Nephron (organoid): ENCODE measurements around the gene CDH4.

Source experiments
- H3K27ac Mint-ChIP-seq, 3 experiments: 2 replicates each; pipeline ENCODE4 v1.8.0; 2020; ENCODE audit warnings: mixed read lengths in 3 of 3, mild to moderate bottlenecking in 2 of 3, moderate library complexity in 1 of 3
- H3K27me3 Mint-ChIP-seq: 2 replicates; pipeline ENCODE4 v1.8.0; 2021; ENCODE audit warnings: low read depth, mild to moderate bottlenecking, moderate library complexity, mixed read lengths
- H3K36me3 Mint-ChIP-seq: 2 replicates; pipeline ENCODE4 v1.8.0; 2020; ENCODE audit warnings: low read depth, mixed read lengths
- H3K4me1 Mint-ChIP-seq: 2 replicates; pipeline ENCODE4 v1.8.0; 2020; ENCODE audit warnings: mixed read lengths
- H3K4me3 Mint-ChIP-seq, 3 experiments: 2 replicates each; pipeline ENCODE4 v1.8.0; 2020; ENCODE audit warnings: mild to moderate bottlenecking in 3 of 3, mixed read lengths in 3 of 3, moderate library complexity in 2 of 3
- H3K9me3 Mint-ChIP-seq: 2 replicates; pipeline ENCODE4 v1.8.0; 2020; ENCODE audit warnings: mixed read lengths
- TF ChIP-seq, protein P1 (sequence below), 3 experiments: fragments of 200-600 bp; sonication (generic); IDR thresholded peaks; one replicate each; pipeline ENCODE4 v1.5.0; 2021; ENCODE audit warnings: antibody characterized with exemption in 3 of 3; ENCODE audit not compliant: unreplicated experiment in 3 of 3

Gene CDH4

DNA sequence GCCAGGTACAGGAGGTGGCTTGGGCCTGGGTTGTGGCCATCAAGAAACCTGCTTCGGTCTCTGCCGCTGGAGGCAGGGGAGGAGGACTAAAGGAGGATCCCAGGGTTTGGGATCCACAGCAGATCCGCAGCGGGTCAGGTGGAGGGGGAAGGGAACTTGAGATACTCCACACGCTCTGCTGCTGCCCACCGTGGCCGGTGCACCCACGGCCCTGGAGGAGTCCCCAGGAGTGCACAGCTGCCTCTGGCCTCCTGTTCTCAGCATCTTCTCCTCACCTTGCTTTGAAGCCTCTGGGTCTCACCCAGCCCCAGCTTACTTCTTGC is 286.8 kb downstream of the CDH4 start:
- Mint-ChIP-seq H3K36me3 (no peaks in the 10 kb centered on the region), H3K27me3 (peaks cover 17% of the 10 kb centered on the region), H3K4me3 (no peak overlapping the region), H3K27ac (no peak overlapping the region), H3K9me3 (no peaks in the 10 kb centered on the region), H3K4me1 (no peaks in the 10 kb centered on the region)
- TF ChIP-seq, protein P1, sequence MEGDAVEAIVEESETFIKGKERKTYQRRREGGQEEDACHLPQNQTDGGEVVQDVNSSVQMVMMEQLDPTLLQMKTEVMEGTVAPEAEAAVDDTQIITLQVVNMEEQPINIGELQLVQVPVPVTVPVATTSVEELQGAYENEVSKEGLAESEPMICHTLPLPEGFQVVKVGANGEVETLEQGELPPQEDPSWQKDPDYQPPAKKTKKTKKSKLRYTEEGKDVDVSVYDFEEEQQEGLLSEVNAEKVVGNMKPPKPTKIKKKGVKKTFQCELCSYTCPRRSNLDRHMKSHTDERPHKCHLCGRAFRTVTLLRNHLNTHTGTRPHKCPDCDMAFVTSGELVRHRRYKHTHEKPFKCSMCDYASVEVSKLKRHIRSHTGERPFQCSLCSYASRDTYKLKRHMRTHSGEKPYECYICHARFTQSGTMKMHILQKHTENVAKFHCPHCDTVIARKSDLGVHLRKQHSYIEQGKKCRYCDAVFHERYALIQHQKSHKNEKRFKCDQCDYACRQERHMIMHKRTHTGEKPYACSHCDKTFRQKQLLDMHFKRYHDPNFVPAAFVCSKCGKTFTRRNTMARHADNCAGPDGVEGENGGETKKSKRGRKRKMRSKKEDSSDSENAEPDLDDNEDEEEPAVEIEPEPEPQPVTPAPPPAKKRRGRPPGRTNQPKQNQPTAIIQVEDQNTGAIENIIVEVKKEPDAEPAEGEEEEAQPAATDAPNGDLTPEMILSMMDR (IDR thresholded peaks at IDR 0.05; ENCODE audit: unreplicated experiment in 3 of 3) = no peak

DNA sequence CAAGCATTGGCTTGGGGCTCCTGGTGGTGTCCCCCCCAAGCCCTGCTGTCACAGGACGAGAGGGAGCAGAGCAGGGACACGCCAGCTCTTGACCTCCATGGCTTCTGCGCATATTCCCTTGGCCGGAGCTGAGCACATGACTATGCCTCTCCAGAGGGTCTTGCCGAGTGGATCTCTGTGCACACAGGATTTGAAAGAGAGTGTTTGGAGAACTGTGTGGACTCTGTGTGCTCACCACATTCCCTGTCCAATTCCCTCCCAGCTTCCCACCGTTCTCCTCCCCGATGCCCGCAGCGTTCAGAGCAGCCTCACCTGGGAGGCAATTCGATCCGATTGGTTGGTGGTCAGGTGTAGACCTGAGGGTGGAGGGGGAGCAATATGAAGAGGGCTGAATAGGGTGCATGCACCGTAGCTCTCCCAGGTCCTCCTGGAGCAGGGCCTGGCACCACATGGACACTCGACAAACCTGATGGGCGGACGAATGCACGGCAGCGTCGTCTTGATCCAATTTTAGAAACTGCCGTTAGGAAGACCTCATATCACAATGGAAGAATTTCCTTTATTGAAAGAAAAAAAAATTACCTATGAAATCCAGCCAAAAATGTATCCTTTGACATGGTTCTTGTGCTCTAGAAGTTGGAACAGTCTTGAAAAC is 287.8 kb downstream of the CDH4 start:
- no peak overlapping the region for H3K4me3 Mint-ChIP-seq

DNA sequence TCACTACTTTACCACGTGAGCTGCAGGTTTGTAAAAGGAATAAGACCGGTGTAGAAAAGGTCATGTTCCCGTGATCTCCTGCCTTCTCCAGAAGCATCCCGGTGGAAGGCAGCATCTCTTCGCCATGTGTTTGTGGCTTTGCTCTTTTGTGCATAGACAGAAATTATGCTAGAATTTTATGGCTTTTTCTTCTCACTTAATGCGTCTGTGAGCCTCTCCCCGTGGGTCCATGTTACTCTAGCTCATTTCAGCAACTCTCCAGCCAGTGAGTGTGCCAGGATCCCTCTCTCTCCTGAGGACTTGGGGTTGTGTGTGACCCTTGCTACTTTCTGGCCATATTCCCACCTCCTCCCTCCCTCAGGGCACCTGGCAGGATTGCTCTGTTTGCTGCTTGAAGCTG is 289.5 kb downstream of the CDH4 start:
- peaks cover 23% of the 10 kb centered on the region for H3K27me3 Mint-ChIP-seq
- H3K9me3 Mint-ChIP-seq = no peaks in the 10 kb centered on the region
- H3K4me1 Mint-ChIP-seq = no peaks in the 10 kb centered on the region
- no peak overlapping the region for H3K4me3 Mint-ChIP-seq
- TF ChIP-seq, protein P1 (IDR thresholded peaks at IDR 0.05; ENCODE audit: unreplicated experiment in 3 of 3) = no peak
- H3K27ac Mint-ChIP-seq = no peak overlapping the region
- no peaks in the 10 kb centered on the region for H3K36me3 Mint-ChIP-seq

More for the DNA sequence above, 287.8 kb downstream of the CDH4 start:
- Mint-ChIP-seq H3K4me1 (no peaks in the 10 kb centered on the region), H3K27ac (no peak overlapping the region), H3K9me3 (no peaks in the 10 kb centered on the region), H3K36me3 (no peaks in the 10 kb centered on the region), H3K27me3 (peaks cover 17% of the 10 kb centered on the region)
- TF ChIP-seq, protein P1 (IDR thresholded peaks at IDR 0.05; ENCODE audit: unreplicated experiment in 3 of 3) = no peak

DNA sequence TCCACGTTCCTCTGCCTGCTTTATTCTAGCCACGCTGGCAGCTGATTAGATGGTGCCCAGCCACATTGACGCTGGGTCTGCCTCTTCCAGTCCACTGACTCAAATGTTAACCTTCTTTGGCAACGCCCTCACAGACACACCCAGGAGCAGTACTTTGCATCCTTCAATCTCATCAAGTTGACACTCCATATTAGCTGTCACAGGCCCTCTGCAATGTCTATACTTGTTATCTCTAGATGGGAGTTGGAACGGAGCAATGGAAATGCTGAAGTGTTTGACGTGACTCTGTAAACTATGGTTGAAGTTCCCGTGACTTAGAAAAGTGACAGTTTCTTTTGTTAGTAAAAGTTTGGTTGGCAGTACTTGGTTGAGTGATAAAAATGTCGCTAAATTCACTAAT is 291.0 kb downstream of the CDH4 start:
- no peaks in the 10 kb centered on the region for H3K36me3 Mint-ChIP-seq
- no peaks in the 10 kb centered on the region for H3K4me1 Mint-ChIP-seq
- TF ChIP-seq, protein P1 (IDR thresholded peaks at IDR 0.05; ENCODE audit: unreplicated experiment in 3 of 3) = no peak
- no peak overlapping the region for H3K4me3 Mint-ChIP-seq
- H3K27me3 Mint-ChIP-seq = peaks cover 27% of the 10 kb centered on the region
- no peak overlapping the region for H3K27ac Mint-ChIP-seq
- no peaks in the 10 kb centered on the region for H3K9me3 Mint-ChIP-seq

DNA sequence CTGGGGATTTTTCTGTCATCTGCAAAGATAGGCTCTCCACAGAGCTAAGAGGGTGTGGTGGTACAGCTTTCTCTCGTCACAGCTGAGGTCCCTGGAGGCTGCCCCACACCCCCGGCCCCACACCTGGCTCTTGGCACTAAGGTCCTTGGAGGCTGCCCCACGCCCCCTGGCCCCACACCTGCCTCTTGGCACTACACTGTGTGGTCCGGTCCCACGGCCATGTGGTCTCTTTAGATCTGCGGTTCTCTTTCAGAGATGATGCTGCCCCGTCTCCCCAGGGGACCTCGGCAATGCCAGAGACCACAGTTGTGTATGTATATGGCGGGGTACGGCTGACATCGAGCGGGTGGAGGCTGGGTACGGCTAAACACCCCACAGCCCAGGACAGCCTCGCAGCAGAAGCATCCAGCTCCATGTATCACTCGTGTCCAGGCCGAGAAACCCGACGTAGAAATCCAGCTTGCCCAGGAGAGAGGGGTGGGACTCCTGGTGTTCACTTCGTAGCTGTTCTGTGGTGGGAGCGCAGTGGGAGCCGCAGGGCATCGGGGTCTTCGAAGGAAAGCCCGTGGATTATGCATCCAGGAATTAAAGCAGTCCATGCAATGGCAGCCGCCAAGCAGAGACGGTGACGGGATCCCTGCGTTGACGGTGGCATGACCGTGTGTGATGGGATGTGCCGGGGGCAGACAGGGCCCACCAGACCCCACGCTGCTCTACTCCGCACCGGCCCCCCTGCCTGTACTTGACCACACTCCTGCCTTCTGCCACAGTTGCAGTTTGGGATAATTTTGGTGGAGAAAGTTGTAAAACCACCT is 292.1 kb downstream of the CDH4 start:
- Mint-ChIP-seq H3K27ac (no peak overlapping the region), H3K4me1 (no peaks in the 10 kb centered on the region), H3K4me3 (no peak overlapping the region), H3K36me3 (no peaks in the 10 kb centered on the region), H3K27me3 (peaks cover 33% of the 10 kb centered on the region), H3K9me3 (peaks cover under 1% of the 10 kb centered on the region)
- TF ChIP-seq, protein P1 (IDR thresholded peaks at IDR 0.05; ENCODE audit: unreplicated experiment in 3 of 3) = no peak
